IPS DF 6.9 (cell line): ENCODE data around the gene DYDC1.

Source experiments
- DNase-seq: peaks from one replicate; pipeline ENCODE4 v3.0.0-alpha.2; 2013; ENCODE audit warnings: low read depth, low spot score
- H3K27ac ChIP-seq: one replicate; pipeline ENCODE4 v1.5.1; 2013; ENCODE audit warnings: low read length, control low read depth
- H3K27me3 ChIP-seq: 2 replicates; pipeline ENCODE4 v1.6.1; 2013; ENCODE audit warnings: mild to moderate bottlenecking, low read length; ENCODE audit not compliant: control insufficient read depth, insufficient read depth
- H3K36me3 ChIP-seq: 2 replicates; pipeline ENCODE4 v1.6.1; 2013; ENCODE audit warnings: low read length; ENCODE audit not compliant: control insufficient read depth, insufficient read depth
- H3K4me1 ChIP-seq: 2 replicates; pipeline ENCODE4 v1.6.1; 2013; ENCODE audit warnings: low read length; ENCODE audit not compliant: control insufficient read depth, insufficient read depth
- H3K4me3 ChIP-seq: 2 replicates; pipeline ENCODE4 v1.5.1; 2013; ENCODE audit warnings: mild to moderate bottlenecking, low read length
- H3K9me3 ChIP-seq: 2 replicates; pipeline ENCODE4 v1.6.1; 2013; ENCODE audit warnings: low read length, inconsistent platforms; ENCODE audit not compliant: control insufficient read depth, insufficient read depth
- WGBS: extraction: QIAGEN DNeasy Blood & Tissue Kit; methylation state at CpG from one replicate; pipeline ENCODE4 v1.1.7; 2013; ENCODE audit warnings: mixed read lengths, missing lambda C conversion rate; ENCODE audit not compliant: insufficient read length, insufficient coverage; 5-methylcytosine and 5-hydroxymethylcytosine counted together

DYDC1 gene

DNA sequence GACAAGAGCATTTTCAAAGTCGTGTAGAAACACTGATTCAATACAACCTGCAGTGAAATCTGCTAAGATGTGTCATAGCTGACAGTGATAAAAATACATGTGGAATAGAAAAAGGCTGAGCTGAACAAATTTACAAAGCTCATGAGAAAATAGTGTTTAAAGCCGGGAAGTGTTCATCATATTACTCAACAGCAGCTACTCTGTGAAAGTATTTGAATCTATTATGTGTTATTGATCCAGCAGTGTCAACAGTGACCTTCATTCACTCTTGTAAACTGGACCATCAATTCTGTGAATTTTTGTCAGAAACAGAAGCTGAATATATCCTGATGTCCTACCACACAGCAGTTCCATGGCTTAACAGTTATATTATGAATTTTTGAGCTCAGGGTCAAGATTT, 11.6 kb downstream of the DYDC1 start:
- Histone ChIP-seq H3K4me1 (no peaks in the 10 kb centered on the region), H3K9me3 (no peaks in the 10 kb centered on the region), H3K27me3 (no peaks in the 10 kb centered on the region), H3K4me3 (no peak overlapping the region), H3K36me3 (no peaks in the 10 kb centered on the region), H3K27ac (no peak overlapping the region)
- WGBS = no CpG with 5 or more reads among the region's 2 CpGs
- DNase-seq = no peak

DNA sequence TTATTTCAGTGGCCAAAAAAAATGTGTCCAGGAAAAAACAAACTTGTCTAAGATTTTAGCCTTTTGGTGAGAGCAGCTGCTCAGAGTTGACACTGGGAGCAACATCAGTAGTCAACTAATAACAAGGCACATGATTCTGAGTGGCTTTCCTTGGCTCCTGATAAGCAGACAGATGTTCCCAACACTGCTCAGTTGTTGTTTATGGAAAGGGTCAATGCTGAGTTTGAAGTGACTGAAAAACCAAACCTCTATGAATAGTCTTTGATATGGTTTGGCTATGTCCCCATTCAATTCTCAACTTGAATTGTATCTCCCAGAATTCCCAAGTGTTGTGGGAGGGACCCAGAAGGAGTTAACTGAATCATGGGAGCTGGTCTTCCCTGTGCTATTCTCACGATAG, 12.3 kb downstream of the DYDC1 start:
- Histone ChIP-seq H3K27me3 (no peaks in the 10 kb centered on the region), H3K9me3 (no peaks in the 10 kb centered on the region), H3K4me3 (no peak overlapping the region), H3K36me3 (no peaks in the 10 kb centered on the region), H3K4me1 (no peaks in the 10 kb centered on the region), H3K27ac (no peak overlapping the region)
- DNase-seq = no peak
- no CpG with 5 or more reads among the region's 1 CpG for WGBS

DNA sequence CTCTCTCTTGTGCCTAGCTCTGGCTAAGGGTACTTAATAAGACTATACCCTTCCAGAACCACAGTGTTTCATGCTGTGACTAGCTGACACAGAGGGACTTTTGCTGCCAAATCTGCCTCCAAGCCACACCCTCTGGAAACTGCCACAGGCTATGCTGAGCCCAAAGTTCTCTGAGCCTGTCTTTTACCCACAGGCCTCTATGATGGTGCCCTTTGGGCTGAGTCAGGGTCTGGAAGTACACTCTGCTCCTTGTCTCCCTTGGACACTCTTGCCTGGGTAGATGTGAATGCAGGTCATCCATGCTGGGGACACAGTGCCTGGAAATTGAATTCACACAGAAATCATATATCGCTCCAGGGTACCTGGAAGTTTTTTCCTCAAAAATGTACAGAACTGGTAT, 22.6 kb downstream of the DYDC1 start:
- Histone ChIP-seq H3K27ac (no peak overlapping the region), H3K4me1 (no peaks in the 10 kb centered on the region), H3K27me3 (no peaks in the 10 kb centered on the region), H3K36me3 (no peaks in the 10 kb centered on the region), H3K9me3 (no peaks in the 10 kb centered on the region), H3K4me3 (no peak overlapping the region)
- no peak for DNase-seq
- no CpG with 5 or more reads among the region's 1 CpG for WGBS

GRCh38 chr10:80324891-80325364, 31.6 kb downstream of the DYDC1 start:
- Histone ChIP-seq H3K4me3 (no peak overlapping the region), H3K4me1 (no peaks in the 10 kb centered on the region), H3K36me3 (no peaks in the 10 kb centered on the region), H3K9me3 (no peaks in the 10 kb centered on the region), H3K27ac (no peak overlapping the region), H3K27me3 (no peaks in the 10 kb centered on the region)
- no CpG with 5 or more reads among the region's 6 CpGs for WGBS
- DNase-seq = no peak

GRCh38 chr10:80324086-80324485, 32.5 kb downstream of the DYDC1 start:
- H3K27me3 ChIP-seq = no peaks in the 10 kb centered on the region
- H3K36me3 ChIP-seq = no peaks in the 10 kb centered on the region
- H3K4me1 ChIP-seq = no peaks in the 10 kb centered on the region
- no peak for DNase-seq
- no peak overlapping the region for H3K4me3 ChIP-seq
- no peaks in the 10 kb centered on the region for H3K9me3 ChIP-seq
- no CpG with 5 or more reads among the region's 1 CpG for WGBS
- no peak overlapping the region for H3K27ac ChIP-seq

- Histone ChIP-seq H3K27me3 (no peaks in the 10 kb centered on the region), H3K27ac (no peak overlapping the region), H3K4me1 (no peaks in the 10 kb centered on the region), H3K9me3 (no peaks in the 10 kb centered on the region), H3K36me3 (no peaks in the 10 kb centered on the region), H3K4me3 (no peak overlapping the region)
- DNase-seq = no peak
- no CpG with 5 or more reads among the region's 3 CpGs for WGBS
Measured at GRCh38 chr10:80323311-80323710, 33.2 kb downstream of the DYDC1 start.

- Histone ChIP-seq H3K27ac (no peak overlapping the region), H3K9me3 (no peaks in the 10 kb centered on the region), H3K36me3 (no peaks in the 10 kb centered on the region), H3K27me3 (no peaks in the 10 kb centered on the region), H3K4me1 (no peaks in the 10 kb centered on the region), H3K4me3 (no peak overlapping the region)
- DNase-seq = no peak
- WGBS = no CpG with 5 or more reads among the region's 1 CpG
Measured at GRCh38 chr10:80322711-80323110, 33.8 kb downstream of the DYDC1 start.

- no peaks in the 10 kb centered on the region for H3K9me3 ChIP-seq
- no CpG with 5 or more reads among the region's 2 CpGs for WGBS
- H3K4me3 ChIP-seq = no peak overlapping the region
- no peaks in the 10 kb centered on the region for H3K4me1 ChIP-seq
- no peak for DNase-seq
- H3K27ac ChIP-seq = no peak overlapping the region
- no peaks in the 10 kb centered on the region for H3K27me3 ChIP-seq
- no peaks in the 10 kb centered on the region for H3K36me3 ChIP-seq
Measured at GRCh38 chr10:80322158-80322557, 34.4 kb downstream of the DYDC1 start.

- no CpG with 5 or more reads among the region's 5 CpGs for WGBS
- Histone ChIP-seq H3K27me3 (no peaks in the 10 kb centered on the region), H3K9me3 (no peaks in the 10 kb centered on the region), H3K4me1 (no peaks in the 10 kb centered on the region), H3K36me3 (no peaks in the 10 kb centered on the region), H3K27ac (no peak overlapping the region), H3K4me3 (no peak overlapping the region)
- DNase-seq = no peak
Measured at GRCh38 chr10:80321183-80321582, 35.4 kb downstream of the DYDC1 start.

DNA sequence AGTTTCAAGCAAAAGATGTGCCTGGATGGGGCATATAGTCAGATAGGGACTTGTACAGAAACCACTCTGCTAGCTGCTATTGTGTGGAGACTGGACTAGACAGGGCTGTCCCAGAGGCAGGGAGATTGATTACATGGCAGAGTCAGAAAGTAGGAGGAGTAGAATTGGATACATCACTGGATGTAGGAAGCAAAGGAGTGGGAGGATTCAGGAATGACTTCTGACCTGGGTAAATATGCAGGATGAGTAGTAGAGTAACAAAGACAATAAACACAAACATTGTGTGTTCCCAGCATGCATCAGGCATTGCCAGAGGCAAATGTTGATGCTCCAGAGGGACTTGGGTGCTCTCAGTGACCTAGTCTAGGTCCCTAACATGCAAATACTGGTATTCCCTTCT, 36.2 kb downstream of the DYDC1 start:
- H3K27me3 ChIP-seq = no peaks in the 10 kb centered on the region
- H3K4me3 ChIP-seq = no peak overlapping the region
- DNase-seq = no peak
- H3K9me3 ChIP-seq = no peaks in the 10 kb centered on the region
- no peaks in the 10 kb centered on the region for H3K4me1 ChIP-seq
- no peaks in the 10 kb centered on the region for H3K36me3 ChIP-seq
- no peak overlapping the region for H3K27ac ChIP-seq

DNA sequence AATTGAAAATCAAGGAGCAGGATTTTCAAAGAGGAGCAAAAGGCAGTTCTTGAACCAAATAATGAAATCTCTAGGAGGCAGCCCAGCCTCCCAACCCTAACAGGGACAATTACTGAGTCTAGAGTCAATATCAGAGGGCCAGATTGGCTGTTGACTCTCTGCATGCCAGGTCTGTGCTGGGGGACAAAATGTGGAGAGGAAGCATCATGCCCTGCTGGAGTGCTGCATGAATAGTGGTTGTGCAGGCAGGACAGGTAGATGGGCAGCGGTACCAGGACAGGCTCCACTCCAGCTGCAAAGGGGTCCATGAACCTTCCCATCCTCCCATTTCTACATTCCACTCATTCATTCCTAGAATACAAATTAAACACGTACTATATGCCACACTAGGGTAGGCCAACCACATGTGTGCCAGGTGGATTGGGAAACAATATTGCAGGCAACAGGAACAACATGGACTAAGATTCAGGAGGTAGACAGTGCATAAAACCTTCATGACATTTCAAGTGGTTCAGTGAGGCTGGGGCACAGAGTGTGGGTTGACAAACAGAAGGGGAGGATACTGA, 36.7 kb downstream of the DYDC1 start:
- DNase-seq = no peak
- Histone ChIP-seq H3K9me3 (no peaks in the 10 kb centered on the region), H3K27me3 (no peaks in the 10 kb centered on the region), H3K36me3 (no peaks in the 10 kb centered on the region), H3K4me3 (no peak overlapping the region), H3K4me1 (no peaks in the 10 kb centered on the region), H3K27ac (no peak overlapping the region)
- no CpG with 5 or more reads among the region's 2 CpGs for whole genome bisulfite sequencing
